GF-D8 (cell line): ENCODE data around the gene COL9A3.

ENCODE experiments used
- DNase-seq: peaks from one replicate; lab custom pipeline; 2025; lab: John Stamatoyannopoulos, UW

COL9A3 gene

DNA sequence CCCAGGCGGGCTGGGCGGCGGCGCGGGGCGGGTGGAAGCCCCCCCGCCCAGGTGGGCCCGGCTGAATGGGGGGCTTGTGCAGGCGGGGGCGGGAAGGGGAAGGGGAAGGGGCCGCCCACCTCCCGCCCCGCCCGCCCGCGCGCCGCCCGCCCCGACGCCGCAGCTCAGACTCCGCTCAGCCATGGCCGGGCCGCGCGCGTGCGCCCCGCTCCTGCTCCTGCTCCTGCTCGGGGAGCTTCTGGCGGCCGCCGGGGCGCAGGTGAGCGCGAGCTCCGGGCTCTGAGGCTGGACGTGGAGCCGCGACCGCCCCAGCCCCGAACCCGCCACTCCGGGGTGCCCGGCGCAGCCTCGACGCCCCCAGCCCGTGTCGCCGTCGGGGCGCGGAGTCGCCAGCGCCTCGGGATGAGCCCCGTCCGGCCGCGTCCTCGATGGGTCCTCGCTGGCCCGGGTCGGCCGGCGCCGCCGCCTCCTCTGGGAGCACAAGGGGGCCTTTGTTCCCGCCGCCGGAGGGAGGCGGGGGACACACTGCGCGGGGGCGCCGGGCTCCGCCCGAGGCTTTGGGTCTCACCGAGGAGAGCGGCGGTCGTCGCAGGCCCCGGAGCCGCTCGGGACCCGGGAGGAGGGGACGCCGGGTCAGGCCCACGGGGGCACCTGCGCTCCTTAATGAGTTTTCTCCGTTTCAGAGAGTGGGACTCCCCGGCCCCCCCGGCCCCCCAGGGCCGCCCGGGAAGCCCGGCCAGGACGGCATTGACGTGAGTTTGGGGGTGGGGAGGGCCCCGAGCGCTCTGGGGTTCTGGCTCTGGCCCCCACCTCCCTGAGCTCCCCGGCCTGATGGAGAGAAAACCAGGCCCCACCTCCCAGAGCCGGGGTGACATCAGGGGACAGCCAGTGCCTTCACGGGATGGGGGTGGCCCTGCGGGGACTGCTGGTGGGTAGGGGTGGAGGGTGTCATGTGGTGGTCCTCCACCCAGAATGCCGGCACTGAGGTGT is at the start of gene COL9A3:
COL9A3 (plus strand) TSS at position 167 of the 990 bp plus-strand sequence; CDS start at position 182, 15 bp downstream.
- no peak for DNase-seq

DNA sequence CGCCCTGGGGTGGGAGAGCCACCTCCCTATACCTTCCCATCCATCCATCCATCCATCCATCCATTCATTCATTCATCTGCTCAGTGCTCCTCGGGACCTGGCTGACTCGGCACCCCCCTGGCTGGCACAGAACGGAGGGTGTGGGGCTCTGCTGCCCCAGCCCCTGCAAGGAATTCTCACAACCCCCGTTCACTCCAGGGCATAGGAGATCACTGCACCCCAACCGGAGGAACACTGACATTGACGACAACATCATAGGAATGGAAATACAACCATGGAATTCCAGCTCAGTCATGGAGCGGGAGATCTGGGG is 48.7 kb upstream of the COL9A3 start:
- DNase-seq, result no peak

DNA sequence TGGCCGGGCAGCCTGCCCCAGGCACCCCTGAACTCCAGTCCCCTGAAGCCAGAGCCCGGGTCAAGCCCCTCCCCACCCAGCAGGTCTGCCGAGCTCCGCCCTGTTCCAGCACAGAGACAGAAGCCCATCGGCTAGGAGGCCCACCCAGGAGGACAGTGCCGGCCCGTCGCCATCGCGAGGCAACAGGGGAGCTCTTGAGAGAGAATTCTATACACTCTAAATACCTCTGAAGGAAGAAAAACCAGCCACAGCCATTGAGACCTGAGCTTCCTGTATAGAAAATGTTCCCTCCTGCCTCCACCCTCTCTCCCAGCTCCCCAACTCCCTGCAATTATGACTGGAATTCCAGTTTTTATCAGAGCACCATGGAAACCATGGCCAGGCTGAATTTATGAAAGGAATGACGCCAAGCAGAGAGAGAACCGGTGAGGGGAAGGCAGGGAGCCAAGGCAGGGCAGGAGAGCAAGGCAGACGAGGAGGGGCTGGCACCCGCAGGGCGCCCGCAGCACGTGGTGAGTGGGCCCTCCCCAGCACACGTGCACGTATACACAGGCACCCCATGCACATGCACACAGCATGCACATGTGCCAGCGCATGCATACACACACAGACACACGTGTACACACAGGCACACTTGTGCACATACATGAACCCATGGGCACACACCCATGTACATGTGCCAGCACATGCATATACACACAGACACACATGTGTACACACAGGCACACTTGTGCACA is 48.1 kb upstream of the COL9A3 start:
- DNase-seq, result no peak

DNA sequence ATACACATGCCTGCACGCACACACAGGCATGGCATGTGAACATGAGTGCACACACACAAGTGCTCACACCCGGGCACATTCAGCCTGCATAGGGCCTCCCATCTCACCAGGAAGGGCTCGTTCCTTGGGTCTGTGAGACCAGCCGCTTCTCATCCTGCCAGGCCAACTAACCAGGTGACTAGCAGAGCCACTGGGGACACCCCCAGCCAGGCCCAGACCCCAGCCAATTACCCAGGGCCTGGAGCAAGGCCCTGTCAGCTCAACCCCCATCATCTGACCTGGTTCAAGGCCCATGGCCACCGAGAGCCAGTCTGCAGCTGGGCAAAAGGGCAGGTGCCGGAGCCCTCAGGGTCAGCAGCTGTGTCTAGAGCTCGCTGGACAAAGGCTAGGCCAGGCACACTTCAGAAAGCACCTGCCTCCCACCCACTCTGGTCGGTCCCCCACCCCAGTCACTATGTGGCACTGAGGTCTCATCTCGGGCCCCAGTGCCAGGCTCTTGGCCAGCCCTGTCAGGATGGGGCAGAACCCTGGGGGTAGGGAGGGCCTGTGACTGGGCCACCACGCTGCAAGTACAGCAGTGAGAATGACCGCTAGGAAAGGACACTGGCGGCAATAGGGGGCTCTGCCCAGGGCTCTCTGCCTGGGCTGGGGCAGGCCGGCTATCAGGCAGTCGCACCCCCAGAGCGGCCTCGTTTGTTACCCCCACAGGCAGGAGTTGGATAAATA is 47.3 kb upstream of the COL9A3 start:
- DNase-seq, result no peak

DNA sequence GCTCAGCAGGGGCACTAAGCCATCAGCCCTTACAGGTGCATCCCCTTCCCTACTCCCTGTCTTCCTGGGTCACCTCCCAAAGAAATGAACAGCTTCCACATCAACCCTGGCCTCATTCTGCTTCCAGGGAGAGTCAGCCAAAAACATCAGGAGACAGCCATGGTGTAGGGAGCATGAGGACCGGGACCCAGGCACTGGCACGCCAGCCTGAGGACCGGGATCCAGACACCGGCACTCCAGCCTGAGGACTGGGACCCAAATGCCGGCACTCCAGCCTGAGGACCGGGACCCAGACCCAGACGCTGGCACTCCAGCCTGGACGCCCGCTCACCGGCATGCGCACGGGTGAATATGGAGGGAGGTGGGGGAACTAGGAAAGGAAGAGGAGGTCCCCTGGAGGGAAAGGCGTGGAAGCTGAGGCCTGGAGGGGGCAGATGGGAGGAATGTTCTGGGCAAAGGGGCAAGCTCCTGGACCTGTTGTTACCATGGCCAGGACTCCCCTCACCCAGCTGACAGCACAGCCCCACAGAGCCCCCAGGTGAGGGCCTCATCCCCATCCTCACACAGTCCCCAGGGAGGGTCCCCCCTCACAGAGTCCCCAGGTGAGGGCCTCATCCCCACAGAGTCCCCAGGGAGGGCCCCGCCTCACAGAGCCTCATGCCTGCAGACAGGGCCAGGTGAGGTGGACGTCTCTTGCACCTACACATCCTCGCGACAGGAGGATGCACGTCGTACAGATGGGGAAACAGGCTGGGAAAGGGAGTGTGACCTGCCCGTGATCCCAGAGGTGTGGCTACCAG is 46.5 kb upstream of the COL9A3 start:
- DNase-seq, result no peak

DNA sequence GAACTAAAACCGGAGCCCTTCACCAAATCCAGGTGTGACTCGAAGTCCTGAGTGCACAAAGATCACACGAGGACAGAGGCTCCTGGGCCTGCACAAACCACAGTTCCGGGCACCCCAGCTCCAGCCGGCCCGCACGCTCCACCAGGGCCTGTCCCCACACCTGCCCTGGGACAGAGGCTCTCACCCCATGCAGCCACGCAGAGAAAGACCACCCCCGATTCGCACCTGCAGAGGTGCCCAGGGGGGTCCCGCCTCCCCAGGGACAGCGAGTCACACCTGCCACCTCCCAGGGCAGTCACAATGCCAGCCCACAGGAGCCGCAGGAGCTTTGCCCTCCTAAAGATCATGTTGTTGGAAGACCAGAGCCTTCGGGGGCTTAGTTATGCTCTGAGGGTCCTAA is 45.9 kb upstream of the COL9A3 start:
- no peak for DNase-seq

DNA sequence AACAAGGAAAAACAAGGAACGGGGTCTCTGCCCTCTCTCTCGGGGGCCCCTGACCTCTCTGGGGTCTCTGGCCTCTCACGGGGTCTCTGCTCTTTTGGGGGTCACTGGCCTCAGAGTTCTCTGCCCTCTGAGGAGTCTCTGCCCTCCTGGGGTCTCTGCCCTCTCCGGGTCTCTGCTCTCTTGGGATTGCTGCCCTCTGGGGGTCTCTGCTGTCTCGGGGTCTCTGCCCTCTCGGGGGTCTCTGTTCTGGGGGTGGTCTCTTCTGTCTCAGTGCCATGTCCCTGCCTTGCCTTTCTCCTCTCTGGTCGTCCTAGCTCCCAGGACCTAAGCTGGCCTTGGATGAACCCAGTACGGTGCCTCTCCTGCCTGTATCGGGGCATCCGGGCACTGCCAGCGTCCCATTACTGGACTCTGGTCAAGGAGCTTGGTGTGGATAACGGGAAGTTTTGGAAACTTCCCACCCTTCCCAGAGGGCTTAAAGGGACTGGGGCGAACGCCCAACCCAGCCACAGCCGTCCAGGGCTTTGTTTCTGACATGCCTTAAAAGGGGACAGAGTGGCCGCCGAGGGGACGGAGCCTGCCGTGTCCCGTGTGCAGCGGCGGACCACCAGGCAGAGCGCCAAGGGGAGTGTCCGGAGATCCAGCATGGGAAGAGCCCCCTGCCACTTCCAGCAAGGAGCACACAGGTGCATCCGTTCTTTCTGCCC is 45.3 kb upstream of the COL9A3 start:
- DNase-seq, result no peak

DNA sequence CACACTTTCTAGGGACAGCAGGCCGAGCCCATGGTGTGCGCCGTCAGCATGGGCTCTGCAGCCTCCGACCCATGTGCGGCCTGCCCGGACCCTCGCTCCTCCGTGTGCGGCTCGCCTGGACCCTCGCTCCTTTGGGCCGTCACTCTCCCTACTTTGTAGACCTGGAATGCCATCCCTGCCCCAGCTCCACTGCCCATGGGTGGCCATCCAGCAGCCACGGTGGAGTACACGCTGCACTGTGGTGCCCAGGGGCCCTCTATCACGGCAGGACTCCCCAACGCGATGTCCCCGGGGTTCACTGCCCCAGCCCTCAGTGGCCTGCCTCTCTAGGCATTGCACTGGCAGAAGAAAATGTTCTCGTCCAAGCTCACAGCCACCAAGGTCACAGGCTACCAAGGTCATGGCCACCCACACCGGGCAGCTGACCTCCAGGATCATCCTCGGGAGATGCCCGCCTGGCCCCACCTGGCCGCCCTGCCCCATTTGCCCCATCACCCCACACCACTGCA is 44.7 kb upstream of the COL9A3 start:
- DNase-seq, result no peak

DNA sequence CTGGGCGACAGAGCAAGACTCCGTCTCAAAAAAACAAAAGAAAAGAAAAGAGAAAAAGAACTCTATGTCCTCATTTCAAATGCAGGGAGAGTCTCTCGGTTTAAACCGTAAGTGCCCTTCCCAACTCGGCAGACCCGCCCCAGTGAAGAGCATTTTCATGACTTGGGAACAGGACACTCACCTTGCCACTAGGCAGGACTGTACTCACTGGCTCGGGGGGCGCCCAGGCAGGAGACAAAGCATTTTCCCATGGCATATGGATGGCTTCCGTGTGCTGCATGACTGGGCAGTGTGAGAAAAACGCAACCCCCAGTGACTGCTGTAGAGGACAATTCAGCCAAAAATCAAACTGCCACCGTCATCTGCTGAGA is 44.2 kb upstream of the COL9A3 start:
- DNase-seq, result no peak

DNA sequence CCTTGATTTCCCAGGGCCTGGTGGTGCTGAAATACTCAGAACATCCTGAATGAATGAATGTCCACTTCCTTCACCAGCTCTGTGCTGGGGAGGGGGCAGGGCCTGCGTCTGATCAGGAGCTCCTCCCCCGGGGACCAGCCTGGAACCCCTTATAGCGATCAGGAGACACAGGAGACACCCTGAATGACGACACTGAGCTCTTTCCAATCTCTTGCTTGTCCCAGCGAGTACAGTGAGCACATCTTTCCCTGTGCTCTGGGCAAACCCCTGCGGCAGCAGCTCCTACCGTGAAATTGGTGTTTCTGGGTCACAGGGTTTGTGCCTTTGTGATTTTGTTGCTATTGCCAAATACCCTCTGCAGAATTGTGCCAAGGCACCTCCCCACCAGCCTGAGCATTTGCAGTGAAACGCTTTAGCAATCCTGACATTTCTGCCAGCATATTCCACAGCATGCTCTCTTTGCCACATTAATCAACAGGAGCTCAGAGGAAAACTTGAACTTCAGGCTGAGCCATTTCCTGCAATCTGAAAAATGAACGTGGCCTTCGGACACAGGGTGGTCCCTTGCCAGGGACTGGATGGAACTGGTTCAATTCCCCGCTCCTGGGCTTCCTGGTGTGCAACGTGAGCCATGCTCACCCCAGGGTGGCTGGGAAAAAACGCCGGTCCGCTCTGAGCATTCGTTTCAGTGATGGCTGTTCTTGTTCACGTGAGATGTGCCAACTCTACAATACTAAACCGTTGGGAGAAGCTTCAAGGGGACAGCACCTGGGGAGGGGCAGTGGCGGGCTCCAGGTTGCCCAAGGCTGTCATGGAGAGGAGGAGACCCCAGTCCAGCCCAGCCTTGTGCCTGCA is 43.6 kb upstream of the COL9A3 start:
- DNase-seq, result no peak

DNA sequence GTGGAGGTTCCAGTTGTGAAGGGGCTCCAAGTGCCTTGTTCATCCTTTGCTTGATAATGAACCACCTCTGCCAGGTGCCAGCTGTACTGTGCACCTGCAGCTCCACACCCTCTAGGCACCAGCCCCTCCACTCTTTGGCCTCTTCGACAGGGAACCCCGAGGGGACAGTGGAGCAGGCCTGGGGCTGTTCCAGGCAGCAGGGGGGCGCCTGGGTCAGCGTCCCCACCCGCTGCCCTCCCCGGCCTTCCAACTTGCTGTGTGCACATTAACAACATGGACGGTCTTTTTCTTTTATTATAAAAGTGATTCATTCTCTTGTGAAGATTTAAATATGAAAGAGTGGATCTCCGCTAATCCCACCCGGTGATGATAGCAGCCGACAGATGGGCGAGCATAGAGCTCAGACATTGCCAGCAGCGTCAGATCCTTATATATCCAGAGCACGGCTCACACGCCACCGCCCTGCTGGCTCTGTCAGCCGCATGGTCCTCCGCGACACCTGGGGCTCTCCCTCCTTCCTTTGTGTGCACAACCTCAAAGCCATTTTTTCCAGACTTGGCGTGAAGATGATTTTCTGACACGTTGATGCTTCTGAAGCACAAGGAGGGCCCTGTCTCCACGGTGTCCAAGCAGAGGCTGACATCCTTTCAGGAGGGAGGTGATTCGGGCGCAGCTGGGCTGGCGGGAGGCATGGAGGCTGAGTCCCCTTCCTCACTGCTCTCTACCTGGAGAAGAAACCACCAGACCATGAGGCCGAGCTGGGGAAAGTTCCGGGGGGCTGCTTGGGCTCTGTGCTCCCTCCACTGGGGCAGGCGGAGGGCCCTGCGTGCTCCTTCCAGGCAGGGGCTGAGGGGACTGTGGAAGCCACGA is 42.8 kb upstream of the COL9A3 start:
- DNase-seq, result no peak

DNA sequence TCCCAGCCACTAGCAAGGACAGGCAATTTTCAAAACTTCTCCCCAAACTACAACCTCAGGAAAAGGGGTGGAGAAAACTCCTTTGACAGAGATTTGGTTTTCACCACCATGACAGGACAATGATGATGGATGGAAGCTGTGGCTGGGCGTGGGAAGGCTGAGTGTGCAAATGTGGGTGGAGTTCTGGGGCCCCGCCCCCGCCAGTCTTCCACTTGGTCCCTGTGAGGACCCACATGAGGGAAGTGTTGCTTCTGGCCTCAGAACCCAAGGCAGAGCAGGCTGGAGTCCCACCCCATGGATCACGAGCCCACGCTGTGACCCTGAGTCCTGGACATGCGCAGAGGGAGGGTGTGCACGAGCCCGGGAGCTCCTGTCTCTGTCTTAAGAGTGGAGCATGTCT is 42.1 kb upstream of the COL9A3 start:
- DNase-seq, result no peak

DNA sequence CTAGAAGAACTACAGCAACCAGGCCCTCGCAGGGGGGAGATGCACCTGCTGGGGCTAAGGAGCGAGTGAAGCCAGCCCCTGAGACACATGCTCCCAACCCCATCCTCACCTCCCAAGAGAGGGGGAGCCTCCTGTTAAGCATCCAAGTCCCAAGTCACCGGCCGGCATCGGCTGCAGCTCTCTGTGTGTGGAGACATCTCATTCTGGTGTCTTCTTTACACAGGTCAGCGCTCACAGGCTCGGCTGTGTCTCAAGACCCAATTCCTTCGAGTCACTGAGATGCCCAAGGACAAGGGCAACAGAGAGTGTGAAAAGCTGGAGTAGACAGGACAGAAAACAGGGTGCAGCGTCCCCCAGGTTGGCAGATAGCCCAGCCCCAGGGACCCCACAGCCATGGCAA is 41.6 kb upstream of the COL9A3 start:
- no peak for DNase-seq

DNA sequence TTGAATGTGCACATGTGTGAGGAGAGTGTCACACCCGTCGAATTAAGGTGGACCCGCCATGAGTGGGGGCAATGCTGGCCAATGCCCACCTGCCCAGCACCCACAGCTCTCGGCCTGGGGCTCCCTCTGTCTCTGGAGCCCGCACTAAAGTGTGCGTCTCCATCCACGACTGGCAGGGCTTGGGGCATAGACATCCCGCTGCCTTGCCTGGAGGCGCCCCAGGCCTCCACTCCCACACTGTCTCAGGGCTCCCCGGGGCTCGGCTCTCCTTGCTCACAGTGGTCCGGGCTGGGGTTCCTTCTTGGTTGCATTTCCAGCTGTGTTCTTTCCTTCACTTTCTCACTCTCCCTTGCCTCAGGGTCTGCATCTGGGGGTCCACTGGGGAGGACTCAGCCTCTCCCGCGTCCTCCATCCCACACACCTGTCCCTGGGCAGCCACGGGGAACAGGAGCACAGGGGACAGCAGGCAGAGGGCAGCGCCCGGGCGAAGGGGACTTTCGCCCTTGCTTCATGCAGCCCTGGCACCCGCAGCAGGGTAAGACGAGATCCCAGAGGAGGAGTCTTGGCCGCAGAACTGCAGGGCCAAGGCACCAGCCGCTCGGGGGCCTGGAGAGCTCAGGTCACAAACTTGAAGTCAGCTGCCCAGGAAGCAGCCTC is 40.7 kb upstream of the COL9A3 start:
- no peak for DNase-seq

DNA sequence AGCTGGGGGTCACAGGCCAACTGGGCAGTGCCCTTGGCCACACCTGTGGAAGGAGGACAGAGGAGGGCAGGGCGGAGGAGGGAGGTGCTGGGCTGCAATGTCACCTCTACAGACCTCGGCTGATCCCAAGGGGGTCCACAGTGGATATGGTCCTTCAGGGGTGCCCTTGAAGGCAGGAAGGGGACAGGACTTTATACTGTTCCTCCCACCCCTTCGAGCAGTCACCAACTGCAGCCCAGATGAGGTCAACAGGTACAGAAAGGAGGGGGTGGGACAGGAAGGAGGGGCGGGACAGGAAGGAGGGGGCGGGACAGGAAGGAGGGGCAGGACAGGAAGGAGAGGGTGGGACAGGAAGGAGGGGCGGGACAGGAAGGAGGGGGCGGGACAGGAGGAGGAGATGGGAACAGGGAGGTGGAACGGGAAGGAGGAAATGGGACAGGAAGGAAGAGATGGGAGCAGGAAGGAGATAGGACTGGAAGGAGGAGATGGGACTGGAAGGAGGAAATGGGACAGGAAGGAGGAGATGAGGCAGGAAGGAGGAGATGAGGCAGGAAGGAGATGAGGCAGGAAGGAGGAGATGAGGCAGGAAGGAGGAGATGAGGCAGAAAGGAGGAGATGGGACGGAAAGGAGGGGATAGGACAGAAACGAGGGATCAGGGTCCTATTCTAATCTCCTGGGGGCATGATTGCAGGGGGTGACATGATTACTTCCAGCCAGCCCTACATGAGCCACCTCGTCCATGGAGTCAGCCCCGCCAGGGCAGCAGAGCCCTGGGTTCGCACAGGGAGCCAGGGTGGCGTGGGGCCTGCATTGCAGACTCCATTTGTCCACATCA is 39.9 kb upstream of the COL9A3 start:
- DNase-seq, result peak; percentile 24

DNA sequence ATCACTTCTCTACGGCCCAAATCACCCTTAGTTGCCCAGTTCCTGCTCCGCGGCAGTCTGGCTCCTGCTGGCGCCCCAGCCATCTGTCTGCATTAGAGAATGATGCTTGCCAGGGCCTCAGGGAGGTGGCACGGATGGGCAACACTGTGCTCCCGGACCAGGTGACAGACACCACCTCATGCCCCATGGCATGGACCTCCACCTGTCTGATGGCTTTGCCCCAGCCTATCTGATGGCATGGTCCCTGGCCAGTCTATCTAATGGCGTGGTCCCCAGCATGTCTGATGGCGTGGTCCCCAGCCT is 39.4 kb upstream of the COL9A3 start:
- no peak for DNase-seq

DNA sequence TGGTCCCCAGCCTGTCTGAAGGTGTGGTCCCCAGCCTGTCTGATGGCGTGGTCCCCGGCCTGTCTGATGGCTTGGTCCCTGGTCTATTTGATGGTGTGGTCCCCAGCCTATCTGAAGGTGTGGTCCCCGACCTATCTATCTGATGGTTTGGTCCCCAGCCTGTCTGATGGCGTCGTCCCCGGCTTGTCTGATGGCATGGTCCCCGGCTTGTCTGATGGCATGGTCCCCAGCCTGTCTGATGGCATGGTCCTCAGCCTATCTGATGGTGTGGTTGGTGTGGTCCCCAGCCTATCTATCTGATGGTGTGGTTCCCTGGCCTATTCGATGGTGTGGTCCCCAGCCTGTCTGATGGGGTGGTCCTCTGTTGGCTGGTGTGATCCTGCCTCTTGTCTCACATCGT is 38.8 kb upstream of the COL9A3 start:
- no peak for DNase-seq
